Activated T-cell treated with anti-CD3 and anti-CD28 coated beads for 4 hours (primary cell): ENCODE data around the gene PTPRK.
"Not testable (repeated sequence)": the region's sequence is repeated elsewhere in the genome, so short reads cannot be mapped to it uniquely, and the experiment has no call there.

ENCODE experiments used
- DNase-seq: peaks from one replicate; pipeline ENCODE4 v3.0.0-alpha.2; 2020

The PTPRK gene

GRCh38 chr6:127938701-127939100 is 581.7 kb downstream of the PTPRK start:
- no peak for DNase-seq

- DNase-seq, result no peak
Measured at GRCh38 chr6:127937747-127938146, 582.7 kb downstream of the PTPRK start.

- no peak for DNase-seq
Measured at GRCh38 chr6:127937102-127937501, 583.3 kb downstream of the PTPRK start.

- DNase-seq, result no peak
Measured at GRCh38 chr6:127934956-127935355, 585.4 kb downstream of the PTPRK start.

GRCh38 chr6:127933852-127934840 is 586.3 kb downstream of the PTPRK start:
- DNase-seq, result no peak

- DNase-seq, result no peak
Measured at GRCh38 chr6:127933137-127933536, 587.3 kb downstream of the PTPRK start.

GRCh38 chr6:127932708-127933107 is 587.7 kb downstream of the PTPRK start:
- no peak for DNase-seq

GRCh38 chr6:127926441-127926840 is 594.0 kb downstream of the PTPRK start:
- DNase-seq, result not testable (repeated sequence)

GRCh38 chr6:127924440-127924839 is 596.0 kb downstream of the PTPRK start:
- no peak for DNase-seq

- DNase-seq, result no peak
Measured at GRCh38 chr6:127924031-127924430, 596.4 kb downstream of the PTPRK start.

GRCh38 chr6:127923135-127923534 is 597.3 kb downstream of the PTPRK start:
- no peak for DNase-seq

- no peak for DNase-seq
Measured at GRCh38 chr6:127921982-127922381, 598.4 kb downstream of the PTPRK start.

- no peak for DNase-seq
Measured at GRCh38 chr6:127920804-127921203, 599.6 kb downstream of the PTPRK start.
